ENCODE results near the gene FHIP1A. TPM values are rescaled to one million over a fixed set of nuclear protein-coding genes. Genes with fewer than 3 reads are reported as not detected.

Gene FHIP1A
- total and polyA plus RNA-seq, 9 of the 15 experiments (the other 6 are each of a cell fraction or from before 2014, with no cell fraction given): 0.01 to 0.95 (median 0.04) TPM; not detected in 4

GRCh38 chr4:151418385-151418784, 9.4 kb downstream of the FHIP1A start:
- no peaks in the 10 kb centered on the region for H3K9me1 ChIP-seq (ENCODE audit: control insufficient read depth, insufficient read depth, low read length)
- no peak overlapping the region for H3K4me3 ChIP-seq
- H4K20me1 ChIP-seq (replicated peaks; ENCODE audit: control insufficient read depth, insufficient read depth, low read length): no peaks in the 10 kb centered on the region
- FAIRE-seq: no peak
- ChIA-PET POLR2A (no interaction called here), CTCF (ENCODE audit: low intra/inter-chr PET ratio) (no interaction called here)
- H3K27ac ChIP-seq (ENCODE audit: extremely low read depth, low read depth, low read length): no peak overlapping the region
- no peak overlapping the region for H2AFZ ChIP-seq (ENCODE audit: low read depth, low read length)
- H3K4me2 ChIP-seq (ENCODE audit: insufficient read depth, low read length): no peak overlapping the region
- H3K79me2 ChIP-seq (ENCODE audit: control insufficient read depth, insufficient read depth, low read length): no peaks in the 10 kb centered on the region
- H3K36me3 ChIP-seq (ENCODE audit: control insufficient read depth, insufficient read depth, low read length): no peaks in the 10 kb centered on the region
- DNase-seq (ENCODE audit: extremely low read depth in 1 of 4, low spot score in 3 of 4): no peak
- ATAC-seq: no peak
- no peak overlapping the region for H3K9ac ChIP-seq (ENCODE audit: insufficient read depth in 1 of 2, low read depth in 2 of 2, low read length in 2 of 2)
- BruUV-seq (replicated peaks): no TSS peak
- TF ChIP-seq TRIM25 (IDR thresholded peaks at IDR 0.05; ENCODE audit: borderline replicate concordance) (no peak), TAF7 (tag; IDR thresholded peaks at IDR 0.05) (no peak), U2AF2 (optimal IDR thresholded peaks at IDR 0.05; ENCODE audit: low read depth, low read length) (no peak), STAG1 (CRISPR knock-in tag; IDR thresholded peaks at IDR 0.05; ENCODE audit: borderline replicate concordance) (no peak), CCNT2 (IDR thresholded peaks at IDR 0.05; ENCODE audit: borderline replicate concordance, extremely low read depth, insufficient read length, low read depth, low read length) (no peak), PKNOX1 (IDR thresholded peaks at IDR 0.05) (no peak), HOMEZ (CRISPR knock-in tag; IDR thresholded peaks at IDR 0.05) (no peak), KLF13 (tag; IDR thresholded peaks at IDR 0.05; ENCODE audit: borderline replicate concordance, low read depth) (no peak), ZNF134 (CRISPR knock-in tag; conservative IDR thresholded peaks at IDR 0.05) (no peak), ZNF277 (CRISPR knock-in tag; IDR thresholded peaks at IDR 0.05; ENCODE audit: borderline replicate concordance) (no peak), CEBPG (CRISPR knock-in tag; IDR thresholded peaks at IDR 0.05) (no peak), CEBPG (tag; conservative IDR thresholded peaks at IDR 0.05 in 1 of 2, IDR thresholded peaks at IDR 0.05 in 1 of 2) (no peak), IFI16 (CRISPR knock-in tag; IDR thresholded peaks at IDR 0.05) (no peak), MTA1 (IDR thresholded peaks at IDR 0.05; ENCODE audit: borderline replicate concordance) (no peak), SIN3A (IDR thresholded peaks at IDR 0.05; ENCODE audit: borderline replicate concordance in 2 of 2, control insufficient read depth in 1 of 2, low read depth in 2 of 2, low read length in 2 of 2) (no peak), ERF (CRISPR knock-in tag; IDR thresholded peaks at IDR 0.05) (no peak)
- peaks cover 2% of the 10 kb centered on the region in 2 experiments; a peak in 1 of 5 replicates for H3K27me3 ChIP-seq (ENCODE audit: control insufficient read depth in 2 of 2, insufficient read depth in 2 of 2, low read length in 2 of 2)
- intact Hi-C loops (cut with micrococcal nuclease): no loop called here
- in situ Hi-C loops (cut with MboI): no loop called here
- H3K4me1 ChIP-seq (replicated peaks in 1 of 2; ENCODE audit: control insufficient read depth in 2 of 2, insufficient read depth in 2 of 2, low read length in 2 of 2): no peaks in the 10 kb centered on the region
- no peaks in the 10 kb centered on the region for H3K9me3 ChIP-seq (replicated peaks; ENCODE audit: control insufficient read depth, insufficient read depth, low read depth, low read length)
